ENCODE results near the gene RAPGEF1. TPM values are rescaled to one million over a fixed set of nuclear protein-coding genes. Genes with fewer than 3 reads are reported as not detected.
A peak's percentile ranks its signal among the peaks of the same experiment; 100 is the strongest.

The RAPGEF1 gene
- total and polyA plus RNA-seq, 9 of the 15 experiments (the other 6 are each of a cell fraction or from before 2014, with no cell fraction given): 0.06 to 44.1 (median 19.9) TPM

- TF ChIP-seq REST (IDR thresholded peaks at IDR 0.05; ENCODE audit: borderline replicate concordance) (peak; percentile 36; the same call in 1 of the 2 replicates), REST (CRISPR knock-in tag; IDR thresholded peaks at IDR 0.05; ENCODE audit: low read depth) (no peak), MLX (CRISPR knock-in tag; conservative IDR thresholded peaks at IDR 0.05) (no peak), ZNF695 (CRISPR knock-in tag; IDR thresholded peaks at IDR 0.05) (no peak), NR3C1 (CRISPR knock-in tag; IDR thresholded peaks at IDR 0.05) (no peak), RBM25 (IDR thresholded peaks at IDR 0.05; ENCODE audit: low read depth, low read length, severe bottlenecking) (no peak), ZNF445 (CRISPR knock-in tag; IDR thresholded peaks at IDR 0.05; ENCODE audit: low read depth) (no peak), HNRNPL (IDR thresholded peaks at IDR 0.05; ENCODE audit: low read depth, low read length) (no peak), ZFPM2 (CRISPR knock-in tag; IDR thresholded peaks at IDR 0.05) (no peak), RBM22 (IDR thresholded peaks at IDR 0.05; ENCODE audit: low read depth, low read length, poor library complexity, severe bottlenecking) (no peak), FOXJ2 (tag; IDR thresholded peaks at IDR 0.05) (no peak), SMAD2 (IDR thresholded peaks at IDR 0.05; ENCODE audit: low read depth, low read length) (no peak), ARID4B (CRISPR knock-in tag; IDR thresholded peaks at IDR 0.05) (no peak)
Measured at GRCh38 chr9:131635285-131635684, 104.6 kb downstream of the RAPGEF1 start (continued).
